ENCODE results near the gene CACNG3.

DNA sequence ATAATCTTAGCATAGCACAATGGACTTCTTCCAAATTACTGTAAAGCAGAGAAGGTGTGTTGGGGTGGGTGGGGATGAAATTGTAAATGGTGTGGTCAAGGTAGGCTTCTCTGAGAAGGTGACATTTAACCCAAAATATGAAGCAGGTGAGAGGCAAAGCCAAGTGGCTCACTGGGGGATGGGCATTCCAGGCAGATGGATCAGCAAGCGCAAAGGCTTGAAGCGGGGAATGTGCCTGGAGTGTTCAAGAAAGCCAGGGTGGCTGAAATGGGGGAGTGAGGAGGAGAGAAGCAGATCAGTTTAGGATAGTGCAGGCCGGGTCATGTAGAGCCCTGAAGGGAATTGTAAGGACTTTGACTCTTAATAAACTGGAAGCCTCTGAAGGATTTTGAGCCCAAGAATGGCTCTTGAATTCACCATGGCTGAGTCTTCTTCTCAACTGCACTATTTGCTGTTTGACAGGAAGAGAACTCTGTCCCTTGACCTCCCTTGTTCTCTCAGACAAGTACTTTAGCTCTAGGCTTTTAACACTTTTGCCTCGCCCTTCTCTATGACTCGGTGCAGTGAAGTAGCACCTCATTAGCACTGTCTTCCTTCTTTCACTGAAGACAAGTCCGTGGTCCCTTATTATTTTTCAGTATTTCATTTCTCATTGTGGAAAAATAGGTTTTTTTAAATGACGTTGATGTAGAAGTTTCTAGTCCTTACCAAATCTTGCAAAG, 14.7 kb downstream of the CACNG3 start:
- TF ChIP-seq, protein P1, sequence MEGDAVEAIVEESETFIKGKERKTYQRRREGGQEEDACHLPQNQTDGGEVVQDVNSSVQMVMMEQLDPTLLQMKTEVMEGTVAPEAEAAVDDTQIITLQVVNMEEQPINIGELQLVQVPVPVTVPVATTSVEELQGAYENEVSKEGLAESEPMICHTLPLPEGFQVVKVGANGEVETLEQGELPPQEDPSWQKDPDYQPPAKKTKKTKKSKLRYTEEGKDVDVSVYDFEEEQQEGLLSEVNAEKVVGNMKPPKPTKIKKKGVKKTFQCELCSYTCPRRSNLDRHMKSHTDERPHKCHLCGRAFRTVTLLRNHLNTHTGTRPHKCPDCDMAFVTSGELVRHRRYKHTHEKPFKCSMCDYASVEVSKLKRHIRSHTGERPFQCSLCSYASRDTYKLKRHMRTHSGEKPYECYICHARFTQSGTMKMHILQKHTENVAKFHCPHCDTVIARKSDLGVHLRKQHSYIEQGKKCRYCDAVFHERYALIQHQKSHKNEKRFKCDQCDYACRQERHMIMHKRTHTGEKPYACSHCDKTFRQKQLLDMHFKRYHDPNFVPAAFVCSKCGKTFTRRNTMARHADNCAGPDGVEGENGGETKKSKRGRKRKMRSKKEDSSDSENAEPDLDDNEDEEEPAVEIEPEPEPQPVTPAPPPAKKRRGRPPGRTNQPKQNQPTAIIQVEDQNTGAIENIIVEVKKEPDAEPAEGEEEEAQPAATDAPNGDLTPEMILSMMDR (conservative IDR thresholded peaks at IDR 0.05) = no peak
- no peak for TF ChIP-seq ZFX (IDR thresholded peaks at IDR 0.05)

Data from C4-2B (cell line).